Immature natural killer cell (primary cell): Measurements from ENCODE around the gene HPS5. TPM values are rescaled to one million over a fixed set of nuclear protein-coding genes. Genes with fewer than 3 reads are reported as not detected.

Experiments
- DNase-seq, 3 donors: peaks; one replicate each; pipeline ENCODE4 v3.0.0; 2022; ENCODE audit warnings: mixed read lengths in 1 of 3
- H3K27ac Mint-ChIP-seq, 6 donors: one replicate each; pipeline ENCODE4 v1.8.0; 2020; ENCODE audit warnings: mixed read lengths in 6 of 6, mild to moderate bottlenecking in 5 of 6, inconsistent platforms in 4 of 6, moderate library complexity in 3 of 6
- H3K27me3 Mint-ChIP-seq, 3 donors: one replicate each; pipeline ENCODE4 v1.8.0; 2020 to 2021; ENCODE audit warnings: low read depth in 3 of 3, mild to moderate bottlenecking in 3 of 3, mixed read lengths in 3 of 3, moderate library complexity in 3 of 3, inconsistent platforms in 1 of 3
- H3K36me3 Mint-ChIP-seq, 3 donors: one replicate each; pipeline ENCODE4 v1.8.0; 2020; ENCODE audit warnings: mixed read lengths in 3 of 3, inconsistent platforms in 2 of 3, mild to moderate bottlenecking in 2 of 3
- H3K4me1 Mint-ChIP-seq, 2 donors: one replicate each; pipeline ENCODE4 v1.8.0; 2020; ENCODE audit warnings: inconsistent platforms in 2 of 2, mild to moderate bottlenecking in 2 of 2, mixed read lengths in 2 of 2, moderate library complexity in 1 of 2
- H3K4me3 Mint-ChIP-seq, 5 donors: one replicate each; pipeline ENCODE4 v1.8.0; 2020; ENCODE audit warnings: mild to moderate bottlenecking in 5 of 5, mixed read lengths in 5 of 5, inconsistent platforms in 3 of 5, moderate library complexity in 3 of 5
- H3K9me3 Mint-ChIP-seq, 6 donors: one replicate each; pipeline ENCODE4 v1.8.0; 2020; ENCODE audit warnings: mild to moderate bottlenecking in 6 of 6, mixed read lengths in 6 of 6, inconsistent platforms in 4 of 6, moderate library complexity in 3 of 6
- polyA plus RNA-seq, 3 donors: library from polyadenylated mRNA; unstranded; fragments of 300-500 nt; fragmentation: Illumina TruSeq; gene quantifications; one replicate each; pipeline ENCODE4 v1.2.3, GENCODE V29; 2021

HPS5 gene
- polyA plus RNA-seq, 3 donors from 2014 or later = 10.4 to 15.1 (median 13.0) TPM

DNA sequence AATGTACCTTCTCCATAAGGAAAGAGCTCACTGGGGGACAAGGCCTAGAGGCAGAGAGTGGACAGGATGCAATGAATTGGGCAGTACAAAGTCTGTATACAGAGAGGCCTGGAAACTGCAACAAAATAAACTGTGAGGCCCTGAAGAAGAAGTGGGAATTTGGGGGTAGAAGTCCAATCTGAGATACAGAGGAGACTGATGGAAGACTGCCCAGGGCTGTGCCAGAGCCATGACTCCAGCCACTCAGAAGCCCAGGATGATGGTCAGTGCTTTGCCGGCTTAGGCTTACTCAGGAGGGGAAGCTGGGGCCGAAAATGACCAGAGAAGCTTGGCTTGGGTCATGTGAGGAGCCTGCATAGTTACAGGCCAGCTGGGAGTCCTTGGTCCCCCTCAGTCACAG lies 91.1 kb downstream of the HPS5 start:
- Mint-ChIP-seq H3K27me3 (peaks cover 0 to 6% (median 0%) of the 10 kb centered on the region in 3 donors), H3K4me3 (no peak overlapping the region), H3K27ac (no peak overlapping the region), H3K4me1 (no peaks in the 10 kb centered on the region), H3K36me3 (no peaks in the 10 kb centered on the region), H3K9me3 (peaks cover 0 to 2% (median 0%) of the 10 kb centered on the region in 6 donors)
- no peak for DNase-seq

DNA sequence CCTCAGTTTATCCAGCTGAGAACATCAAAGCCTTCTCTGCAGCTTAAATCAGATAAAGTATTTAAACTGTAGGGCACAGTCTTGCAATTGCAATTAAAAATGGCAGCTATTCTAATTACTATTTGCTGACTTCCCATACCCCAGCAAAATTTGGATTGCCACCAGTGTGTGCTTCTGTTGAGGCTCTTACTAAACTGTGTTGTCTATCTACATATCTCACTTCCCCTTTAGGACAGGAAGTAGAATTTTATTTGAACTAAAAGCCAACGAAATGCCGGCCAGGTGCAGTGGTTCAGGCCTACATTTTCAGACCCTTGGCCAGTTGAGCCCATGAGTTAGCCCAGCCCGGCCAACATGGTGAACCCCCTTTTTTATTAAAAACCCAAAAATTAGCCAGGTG lies 92.4 kb downstream of the HPS5 start:
- no peaks in the 10 kb centered on the region for H3K4me1 Mint-ChIP-seq
- H3K27me3 Mint-ChIP-seq = peaks cover 0 to 10% (median 2%) of the 10 kb centered on the region in 3 donors
- H3K4me3 Mint-ChIP-seq = no peak overlapping the region
- no peaks in the 10 kb centered on the region for H3K36me3 Mint-ChIP-seq
- no peak overlapping the region for H3K27ac Mint-ChIP-seq
- H3K9me3 Mint-ChIP-seq = peaks cover 0 to 2% (median 0%) of the 10 kb centered on the region in 6 donors
- no peak for DNase-seq

Other genes with a start within 250 kb of the HPS5 start
- 10 to 100 TPM in 2 of 3 donors, 1 to 10 TPM in 1; 8.5 to 18.5 (median 13.0) TPM for gene SAAL1, start 216.1 kb downstream of the HPS5 start, polyA plus RNA-seq
- gene MRGPRX3, start 189.6 kb downstream of the HPS5 start, polyA plus RNA-seq = not detected
- gene MRGPRX4, start 149.3 kb downstream of the HPS5 start, polyA plus RNA-seq = not detected
- not detected for gene SAA4, start 85.3 kb downstream of the HPS5 start, polyA plus RNA-seq
- not detected for gene SAA2, start 73.5 kb downstream of the HPS5 start, polyA plus RNA-seq
- not detected for gene SAA1, start 55.9 kb downstream of the HPS5 start, polyA plus RNA-seq
- 10 to 100 TPM; 24.3 to 33.8 (median 27.2) TPM for gene GTF2H1, start 427 bp upstream of the HPS5 start, polyA plus RNA-seq
- 100 to 1,000 TPM; 395 to 593 (median 422) TPM for gene LDHA, start 72.4 kb upstream of the HPS5 start, polyA plus RNA-seq
- gene LDHC, start 90.2 kb upstream of the HPS5 start, polyA plus RNA-seq = not detected
- gene LDHAL6A, start 133.7 kb upstream of the HPS5 start, polyA plus RNA-seq = under 1 TPM in 1 of 3 donors, not detected in 2; 0.79 TPM
- gene TSG101, start 204.8 kb upstream of the HPS5 start, polyA plus RNA-seq = 10 to 100 TPM; 41.3 to 88.3 (median 74.5) TPM